SKM-1 (cell line): ENCODE data around the gene DEF6.
"Not testable (repeated sequence)": the region's sequence is repeated elsewhere in the genome, so short reads cannot be mapped to it uniquely, and the experiment has no call there.

Source experiments
- DNase-seq: peaks from one replicate; lab custom pipeline; 2025; ENCODE audit not compliant: unreplicated experiment; lab: John Stamatoyannopoulos, UW

DEF6 gene

GRCh38 chr6:35309611-35310264 lies 12.1 kb downstream of the DEF6 start:
- no peak for DNase-seq

GRCh38 chr6:35310265-35310831 lies 12.7 kb downstream of the DEF6 start:
- no peak for DNase-seq

GRCh38 chr6:35311390-35312075 lies 13.9 kb downstream of the DEF6 start:
- no peak for DNase-seq

- DNase-seq = no peak
These were observed 14.6 kb downstream of the DEF6 start for GRCh38 chr6:35312076-35312800.

GRCh38 chr6:35312807-35313206 lies 15.2 kb downstream of the DEF6 start:
- DNase-seq = no peak

GRCh38 chr6:35317483-35318195 lies 20.0 kb downstream of the DEF6 start:
- no peak for DNase-seq

GRCh38 chr6:35318196-35319171 lies 20.9 kb downstream of the DEF6 start:
- no peak for DNase-seq

- no peak for DNase-seq
These were observed 21.9 kb downstream of the DEF6 start for GRCh38 chr6:35319346-35320030.

GRCh38 chr6:35320031-35320410 lies 22.4 kb downstream of the DEF6 start:
- DNase-seq = no peak

- no peak for DNase-seq
These were observed 23.5 kb downstream of the DEF6 start for GRCh38 chr6:35321091-35321490.

- peak; percentile 45 for DNase-seq
These were observed 29.9 kb downstream of the DEF6 start for GRCh38 chr6:35327349-35328027.

GRCh38 chr6:35328108-35328723 lies 30.6 kb downstream of the DEF6 start:
- DNase-seq = no peak

- DNase-seq = not testable (repeated sequence)
These were observed 31.3 kb downstream of the DEF6 start for GRCh38 chr6:35328965-35329364.

GRCh38 chr6:35330541-35331119 lies 33.0 kb downstream of the DEF6 start:
- DNase-seq = no peak

- DNase-seq = not testable (repeated sequence)
These were observed 34.7 kb downstream of the DEF6 start for GRCh38 chr6:35332074-35332887.

GRCh38 chr6:35341557-35341956 lies 43.9 kb downstream of the DEF6 start:
- no peak for DNase-seq
